GM18519 (cell line): Measurements from ENCODE around the gene LAMTOR4.
"Not testable (repeated sequence)": the region's sequence is repeated elsewhere in the genome, so short reads cannot be mapped to it uniquely, and the experiment has no call there.

Source experiments
- ATAC-seq: cut with Tn5 transposase; IDR thresholded peaks from one replicate; pipeline ENCODE4 v1.9.1; 2021; ENCODE audit warnings: mild to moderate bottlenecking, moderate library complexity; ENCODE audit not compliant: unreplicated experiment, low FRiP score

Gene LAMTOR4

GRCh38 chr7:100169147-100169850, 20.6 kb downstream of the LAMTOR4 start:
- ATAC-seq: no peak

GRCh38 chr7:100170101-100170897, 21.6 kb downstream of the LAMTOR4 start:
- no peak for ATAC-seq

- ATAC-seq: no peak
These were observed 22.5 kb downstream of the LAMTOR4 start for GRCh38 chr7:100171087-100171681.

GRCh38 chr7:100171840-100172239, 23.1 kb downstream of the LAMTOR4 start:
- no peak for ATAC-seq

- no peak for ATAC-seq
These were observed 25.2 kb downstream of the LAMTOR4 start for GRCh38 chr7:100173806-100174495.

GRCh38 chr7:100174582-100174981, 25.9 kb downstream of the LAMTOR4 start:
- no peak for ATAC-seq

GRCh38 chr7:100175296-100175935, 26.7 kb downstream of the LAMTOR4 start:
- ATAC-seq: no peak

- no peak for ATAC-seq
These were observed 27.7 kb downstream of the LAMTOR4 start for GRCh38 chr7:100176096-100177044.

GRCh38 chr7:100177045-100178001, 28.6 kb downstream of the LAMTOR4 start, which contains the start of the genes GPC2 and STAG3:
Gene GPC2 (minus strand): TSS chr7:100177381. CDS start chr7:100177199, 182 bp downstream.
Gene STAG3 (plus strand): TSS chr7:100177918. CDS start chr7:100180557, 2,639 bp downstream.
- ATAC-seq: peak; percentile 56

GRCh38 chr7:100180084-100180483, 31.4 kb downstream of the LAMTOR4 start:
- ATAC-seq: not testable (repeated sequence)

- not testable (repeated sequence) for ATAC-seq
These were observed 33.9 kb downstream of the LAMTOR4 start for GRCh38 chr7:100182616-100183015.

- not testable (repeated sequence) for ATAC-seq
These were observed 34.4 kb downstream of the LAMTOR4 start for GRCh38 chr7:100183090-100183489.

- no peak for ATAC-seq
These were observed 37.0 kb downstream of the LAMTOR4 start for GRCh38 chr7:100185726-100186125.

- no peak for ATAC-seq
These were observed 40.3 kb downstream of the LAMTOR4 start for GRCh38 chr7:100189061-100189460.

GRCh38 chr7:100190048-100190711, 41.5 kb downstream of the LAMTOR4 start:
- no peak for ATAC-seq

- no peak for ATAC-seq
These were observed 43.1 kb downstream of the LAMTOR4 start for GRCh38 chr7:100191775-100192174.

- not testable (repeated sequence) for ATAC-seq
These were observed 43.7 kb downstream of the LAMTOR4 start for GRCh38 chr7:100192281-100192862.
